NCI-H2107 treated with DMSO at 0.1 percent for 48 hours (cell line): ENCODE results near the gene FRMD1.

ENCODE experiments used
- DNase-seq: peaks from one replicate; lab custom pipeline; 2025; ENCODE audit not compliant: unreplicated experiment; lab: John Stamatoyannopoulos, UW

Gene FRMD1

GRCh38 chr6:168011291-168011690 is 67.7 kb downstream of the FRMD1 start:
- DNase-seq, result no peak

- no peak for DNase-seq
These were observed 69.7 kb downstream of the FRMD1 start for GRCh38 chr6:168009331-168009730.

- DNase-seq, result no peak
These were observed 71.2 kb downstream of the FRMD1 start for GRCh38 chr6:168007592-168008338.

- no peak for DNase-seq
These were observed 73.2 kb downstream of the FRMD1 start for GRCh38 chr6:168005796-168006195.

- DNase-seq, result no peak
These were observed 74.1 kb downstream of the FRMD1 start for GRCh38 chr6:168004945-168005344.

GRCh38 chr6:168004023-168004422 is 75.0 kb downstream of the FRMD1 start:
- no peak for DNase-seq
